Endodermal cell (in vitro differentiated cells): ENCODE data around the gene STAM. TPM values are rescaled to one million over a fixed set of nuclear protein-coding genes. Genes with fewer than 3 reads are reported as not detected.

Source experiments
- DNase-seq: peaks from one replicate; pipeline ENCODE4 v3.0.0-alpha.2; 2017
- H3K27ac ChIP-seq: 2 replicates; pipeline ENCODE4 v1.5.1; 2013; ENCODE audit warnings: mild to moderate bottlenecking, low read depth, low read length, moderate library complexity
- H3K27me3 ChIP-seq: 2 replicates; pipeline ENCODE4 v1.6.1; 2013; ENCODE audit warnings: mild to moderate bottlenecking, low read length, moderate library complexity; ENCODE audit not compliant: insufficient read depth, control insufficient read depth, poor library complexity, severe bottlenecking
- H3K36me3 ChIP-seq: 2 replicates; pipeline ENCODE4 v1.7.0; 2013; ENCODE audit warnings: mild to moderate bottlenecking, low read length, moderate library complexity; ENCODE audit not compliant: control insufficient read depth, insufficient read depth
- H3K4me1 ChIP-seq: one replicate; pipeline ENCODE4 v1.7.0; 2013; ENCODE audit warnings: low read length; ENCODE audit not compliant: control insufficient read depth, insufficient read depth
- H3K4me3 ChIP-seq: 2 replicates; pipeline ENCODE4 v1.5.1; 2013; ENCODE audit warnings: mild to moderate bottlenecking, low read length, moderate library complexity
- H3K9ac ChIP-seq: 2 replicates; pipeline ENCODE4 v1.6.1; 2013; ENCODE audit warnings: mild to moderate bottlenecking, low read length, moderate library complexity; ENCODE audit not compliant: poor library complexity, severe bottlenecking; ENCODE audit errors: extremely low read depth
- H3K9me3 ChIP-seq: 2 replicates; pipeline ENCODE4 v1.6.1; 2013; ENCODE audit warnings: mild to moderate bottlenecking, low read length, moderate library complexity; ENCODE audit not compliant: control insufficient read depth
- H3K27ac Mint-ChIP-seq: 2 replicates; pipeline ENCODE4 v1.8.0; 2020; ENCODE audit warnings: mixed read lengths
- H3K27me3 Mint-ChIP-seq: 2 replicates; pipeline ENCODE4 v1.8.0; 2021; ENCODE audit warnings: mild to moderate bottlenecking, mixed read lengths; ENCODE audit not compliant: insufficient read depth
- H3K36me3 Mint-ChIP-seq: 2 replicates; pipeline ENCODE4 v1.8.0; 2020; ENCODE audit warnings: low read depth, mixed read lengths
- H3K4me1 Mint-ChIP-seq: 2 replicates; pipeline ENCODE4 v1.8.0; 2020; ENCODE audit warnings: mixed read lengths
- H3K4me3 Mint-ChIP-seq: 2 replicates; pipeline ENCODE4 v1.8.0; 2020; ENCODE audit warnings: mild to moderate bottlenecking, moderate library complexity, mixed read lengths
- H3K9me3 Mint-ChIP-seq: 2 replicates; pipeline ENCODE4 v1.8.0; 2020; ENCODE audit warnings: mild to moderate bottlenecking, mixed read lengths
- CTCF ChIP-seq: fragments of 200-600 bp; sonication (generic); conservative IDR thresholded peaks from 2 replicates; pipeline ENCODE4 v1.5.0; 2021; ENCODE audit warnings: antibody characterized with exemption, mild to moderate bottlenecking
- WGBS, 2 experiments: methylation state at CpG; one replicate each; pipeline versions ENCODE4 v1.1.5 to v1.1.7; 2013; ENCODE audit warnings: missing lambda C conversion rate in 2 of 2, mixed read lengths in 1 of 2; ENCODE audit not compliant: insufficient coverage in 1 of 2, insufficient read length in 1 of 2; 5-methylcytosine and 5-hydroxymethylcytosine counted together
- total RNA-seq, 2 donors: library from RNA; stranded (reverse); fragmentation: NEBNext Ultra II Directional in 1 of 2; extraction: Animal tissue kit (Norgen Biotek cat#: 25700) in 1 of 2; gene quantifications; 2 replicates in 1 of 2; 3 replicates in 1 of 2; pipeline ENCODE4 v1.2.1, GENCODE V29; 2021

STAM gene
- total RNA-seq, 2 donors from 2014 or later, result 26.7 to 30.0 TPM

GRCh38 chr10:17710181-17710580 is 66.2 kb downstream of the STAM start:
- no peak for DNase-seq
- Mint-ChIP-seq H3K9me3 (no peaks in the 10 kb centered on the region), H3K27ac (no peak overlapping the region), H3K4me3 (no peak overlapping the region), H3K27me3 (no peaks in the 10 kb centered on the region), H3K4me1 (no peaks in the 10 kb centered on the region), H3K36me3 (peaks cover 63% of the 10 kb centered on the region)
- no peak overlapping the region for H3K9ac ChIP-seq
- H3K4me1 ChIP-seq, result no peaks in the 10 kb centered on the region
- H3K4me3 ChIP-seq, result no peak overlapping the region
- H3K27me3 ChIP-seq, result no peaks in the 10 kb centered on the region
- no peak for TF ChIP-seq CTCF
- H3K27ac ChIP-seq, result no peak overlapping the region
- WGBS, 2 experiments, result 89 to 96% methylated on average over 3 to 4 of the region's 4 CpGs
- H3K9me3 ChIP-seq, result no peaks in the 10 kb centered on the region
- H3K36me3 ChIP-seq, result peaks cover 78% of the 10 kb centered on the region

- no peaks in the 10 kb centered on the region for H3K4me1 Mint-ChIP-seq
- H3K4me1 ChIP-seq, result no peaks in the 10 kb centered on the region
- no peak overlapping the region for H3K4me3 Mint-ChIP-seq
- H3K9me3 Mint-ChIP-seq, result no peaks in the 10 kb centered on the region
- no peaks in the 10 kb centered on the region for H3K27me3 Mint-ChIP-seq
- no peak overlapping the region for H3K9ac ChIP-seq
- peaks cover 67% of the 10 kb centered on the region for H3K36me3 Mint-ChIP-seq
- H3K9me3 ChIP-seq, result no peaks in the 10 kb centered on the region
- 97 to 100% methylated on average over 1 to 5 of the region's 5 CpGs for WGBS, 2 experiments
- H3K27ac Mint-ChIP-seq, result no peak overlapping the region
- DNase-seq, result no peak
- no peak for TF ChIP-seq CTCF
- no peak overlapping the region for H3K4me3 ChIP-seq
- H3K36me3 ChIP-seq, result peaks cover 81% of the 10 kb centered on the region
- no peaks in the 10 kb centered on the region for H3K27me3 ChIP-seq
- H3K27ac ChIP-seq, result no peak overlapping the region
Measured at GRCh38 chr10:17712053-17712452, 68.1 kb downstream of the STAM start.

GRCh38 chr10:17712717-17713471 is 68.9 kb downstream of the STAM start:
- H3K27ac Mint-ChIP-seq, result no peak overlapping the region
- peak overlapping the region; percentile 87 for H3K27ac ChIP-seq
- H3K9me3 Mint-ChIP-seq, result peaks cover 2% of the 10 kb centered on the region

More at GRCh38 chr10:17712717-17713471, 68.9 kb downstream of the STAM start:
- H3K4me1 Mint-ChIP-seq, result no peaks in the 10 kb centered on the region
- no peak for DNase-seq
- Histone ChIP-seq H3K9me3 (peaks cover 6% of the 10 kb centered on the region), H3K36me3 (peaks cover 87% of the 10 kb centered on the region), H3K4me3 (no peak overlapping the region), H3K27me3 (no peaks in the 10 kb centered on the region), H3K9ac (no peak overlapping the region), H3K4me1 (no peaks in the 10 kb centered on the region)
- no peak overlapping the region for H3K4me3 Mint-ChIP-seq
- no peaks in the 10 kb centered on the region for H3K27me3 Mint-ChIP-seq
- H3K36me3 Mint-ChIP-seq, result peaks cover 68% of the 10 kb centered on the region
- no peak for TF ChIP-seq CTCF
- 73 to 91% methylated on average over 13 to 18 of the region's 18 CpGs for WGBS, 2 experiments
